SU-DHL-6 (cell line): ENCODE results near the gene MAN2A1.

Source experiments
- EZH2phosphoT487 ChIP-seq: fragments of 200-600 bp; sonication (generic), shearing (Covaris generic); conservative IDR thresholded peaks from 2 replicates; pipeline ENCODE4 v1.6.1; 2018; ENCODE audit warnings: mild to moderate bottlenecking, antibody characterized with exemption, low read length, moderate library complexity, mixed read lengths
- TF ChIP-seq, protein P1 (sequence below): fragments of 200-600 bp; sonication (generic); IDR thresholded peaks from one replicate; pipeline ENCODE4 v1.5.1; 2017; ENCODE audit warnings: antibody characterized with exemption, mild to moderate bottlenecking, low read length, moderate library complexity; ENCODE audit not compliant: insufficient read depth, poor library complexity, severe bottlenecking

DNA sequence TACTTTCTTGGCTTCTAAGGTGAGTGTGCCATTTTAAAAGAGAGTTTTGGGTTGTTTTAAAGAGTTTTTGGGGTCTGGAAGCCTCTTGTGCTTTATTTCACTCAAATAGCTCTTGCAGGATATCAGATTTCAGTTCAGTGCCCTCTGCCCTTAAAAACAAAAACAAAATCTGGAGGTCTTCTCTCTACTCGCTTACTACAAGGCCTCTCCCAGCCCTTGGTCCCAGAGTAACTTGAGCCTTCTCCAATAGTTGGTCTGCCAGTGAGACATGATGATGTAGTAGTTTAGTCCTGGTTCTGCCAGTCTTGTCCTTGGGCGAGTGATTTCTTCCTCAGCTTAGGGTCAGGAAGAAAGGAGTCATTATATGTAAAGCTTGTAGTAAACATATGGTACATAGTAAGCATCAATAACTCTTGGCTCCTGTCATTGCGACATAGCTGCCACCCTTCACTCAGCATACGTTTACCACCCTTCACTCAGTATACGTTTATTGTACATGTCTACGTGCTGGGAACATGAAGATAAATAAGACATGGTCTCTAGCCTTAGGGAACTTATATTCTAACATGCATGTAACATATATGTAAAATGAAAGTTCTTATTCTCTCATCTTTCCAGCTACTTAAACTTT, 147.6 kb downstream of the MAN2A1 start:
- TF ChIP-seq, protein P1, sequence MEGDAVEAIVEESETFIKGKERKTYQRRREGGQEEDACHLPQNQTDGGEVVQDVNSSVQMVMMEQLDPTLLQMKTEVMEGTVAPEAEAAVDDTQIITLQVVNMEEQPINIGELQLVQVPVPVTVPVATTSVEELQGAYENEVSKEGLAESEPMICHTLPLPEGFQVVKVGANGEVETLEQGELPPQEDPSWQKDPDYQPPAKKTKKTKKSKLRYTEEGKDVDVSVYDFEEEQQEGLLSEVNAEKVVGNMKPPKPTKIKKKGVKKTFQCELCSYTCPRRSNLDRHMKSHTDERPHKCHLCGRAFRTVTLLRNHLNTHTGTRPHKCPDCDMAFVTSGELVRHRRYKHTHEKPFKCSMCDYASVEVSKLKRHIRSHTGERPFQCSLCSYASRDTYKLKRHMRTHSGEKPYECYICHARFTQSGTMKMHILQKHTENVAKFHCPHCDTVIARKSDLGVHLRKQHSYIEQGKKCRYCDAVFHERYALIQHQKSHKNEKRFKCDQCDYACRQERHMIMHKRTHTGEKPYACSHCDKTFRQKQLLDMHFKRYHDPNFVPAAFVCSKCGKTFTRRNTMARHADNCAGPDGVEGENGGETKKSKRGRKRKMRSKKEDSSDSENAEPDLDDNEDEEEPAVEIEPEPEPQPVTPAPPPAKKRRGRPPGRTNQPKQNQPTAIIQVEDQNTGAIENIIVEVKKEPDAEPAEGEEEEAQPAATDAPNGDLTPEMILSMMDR: no peak
- TF ChIP-seq EZH2phosphoT487: no peak
